SIG-M5 treated with dmso at 0.1 percent for 504 hours (cell line): Measurements from ENCODE around the gene RPL39L.
"Not testable (repeated sequence)": the region's sequence is repeated elsewhere in the genome, so short reads cannot be mapped to it uniquely, and the experiment has no call there.

Experiments
- DNase-seq: peaks from one replicate; lab custom pipeline; 2025; ENCODE audit not compliant: unreplicated experiment; lab: John Stamatoyannopoulos, UW

Gene RPL39L

GRCh38 chr3:187139895-187140253 is 578 bp upstream of the RPL39L start:
- no peak for DNase-seq

DNA sequence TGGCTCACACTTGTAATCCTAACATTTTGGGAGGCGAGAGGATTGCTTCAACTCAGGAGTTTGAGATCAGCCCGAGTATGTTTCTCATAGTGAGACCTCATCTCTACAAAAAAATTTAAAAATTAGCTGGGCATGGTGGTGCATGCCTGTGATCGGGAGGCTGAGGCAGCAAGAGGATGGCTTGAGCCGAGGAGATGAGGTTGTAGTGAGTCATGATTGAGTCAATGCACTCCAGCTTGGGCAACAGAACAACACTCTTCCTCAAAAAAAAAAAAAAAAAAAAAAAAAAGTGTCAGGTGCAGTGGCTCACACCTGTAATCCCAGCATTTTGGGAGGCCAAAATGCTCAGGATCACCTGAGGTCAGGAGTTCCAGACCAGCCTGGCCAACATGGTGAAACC is 2.4 kb downstream of the RPL39L start:
- peak; percentile 20 for DNase-seq

- no peak for DNase-seq
These were observed 3.0 kb downstream of the RPL39L start for GRCh38 chr3:187136337-187136736.

- not testable (repeated sequence) for DNase-seq
These were observed 4.1 kb downstream of the RPL39L start for GRCh38 chr3:187135172-187135690.

DNA sequence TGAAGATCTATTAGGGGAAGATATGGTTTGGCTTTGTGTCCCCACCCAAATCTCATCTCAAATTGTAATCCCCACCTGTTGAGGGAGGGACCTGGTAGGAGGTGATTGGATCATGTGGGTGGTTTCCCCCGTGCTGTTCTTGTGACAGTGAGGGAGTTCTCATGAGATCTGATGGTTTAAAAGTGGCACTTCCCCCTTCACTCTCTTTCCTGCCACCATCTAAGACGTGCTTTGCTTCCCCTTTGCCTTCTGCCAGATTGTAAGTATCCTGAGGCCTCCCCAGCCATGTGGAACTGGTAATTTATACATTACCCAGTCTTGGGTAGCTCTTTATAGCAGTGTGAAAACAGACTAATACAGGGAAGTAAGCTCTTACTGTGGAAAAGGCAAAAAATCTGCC is 6.1 kb downstream of the RPL39L start:
- DNase-seq: not testable (repeated sequence)

DNA sequence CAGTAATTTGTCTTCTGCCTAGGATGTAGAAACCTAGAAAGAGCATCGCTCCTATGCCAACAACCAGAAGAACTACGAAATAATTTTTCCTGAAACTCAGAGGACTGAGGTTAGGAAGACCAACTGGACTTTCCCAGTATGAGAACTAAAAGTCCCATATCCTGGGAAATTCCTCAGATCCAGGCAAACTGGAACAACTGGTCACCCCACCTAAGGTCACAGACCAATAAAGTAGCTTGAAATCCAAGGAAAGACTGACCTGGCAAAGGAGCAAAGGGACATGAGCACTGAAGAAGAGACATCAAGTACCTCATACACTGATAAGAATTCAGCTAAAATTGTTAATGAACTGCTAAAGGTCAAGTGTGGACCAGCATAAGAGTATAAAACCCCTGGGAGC is 6.6 kb downstream of the RPL39L start:
- DNase-seq: no peak

GRCh38 chr3:187131981-187132380 is 7.3 kb downstream of the RPL39L start:
- DNase-seq: no peak

DNA sequence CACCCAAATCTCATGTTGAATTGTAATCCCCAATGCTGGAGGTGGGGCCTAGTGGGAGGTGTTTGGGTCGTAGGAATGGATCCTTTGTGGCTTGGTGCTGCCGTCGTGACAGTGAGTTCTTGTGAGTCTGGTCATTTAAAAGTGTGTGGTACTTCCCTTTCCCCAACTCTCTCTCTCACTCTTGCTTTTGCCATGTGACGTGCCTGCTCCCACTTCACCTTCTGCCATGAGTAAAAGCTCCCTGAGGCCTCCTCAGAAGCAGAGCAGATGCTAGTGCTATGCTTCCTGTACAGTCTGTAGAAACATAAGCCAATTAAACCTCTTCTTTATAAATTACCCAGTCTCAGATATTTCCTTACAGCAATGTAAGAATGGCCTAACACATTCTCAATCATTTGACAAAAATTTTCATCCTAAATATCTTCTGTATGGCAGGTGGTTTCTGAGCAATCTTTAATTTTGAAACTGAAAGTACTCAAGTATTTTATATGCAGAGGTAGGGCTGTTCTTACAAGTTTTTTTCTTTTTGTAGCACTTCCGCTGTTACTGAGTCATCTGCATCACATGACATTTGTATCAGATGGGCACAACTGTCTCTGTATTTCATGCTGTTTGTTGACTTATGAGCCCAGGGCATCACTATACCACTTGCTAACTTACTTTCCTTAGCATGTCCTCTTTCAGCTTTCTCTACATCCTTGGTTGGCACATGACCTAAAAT is 8.8 kb downstream of the RPL39L start:
- no peak for DNase-seq

DNA sequence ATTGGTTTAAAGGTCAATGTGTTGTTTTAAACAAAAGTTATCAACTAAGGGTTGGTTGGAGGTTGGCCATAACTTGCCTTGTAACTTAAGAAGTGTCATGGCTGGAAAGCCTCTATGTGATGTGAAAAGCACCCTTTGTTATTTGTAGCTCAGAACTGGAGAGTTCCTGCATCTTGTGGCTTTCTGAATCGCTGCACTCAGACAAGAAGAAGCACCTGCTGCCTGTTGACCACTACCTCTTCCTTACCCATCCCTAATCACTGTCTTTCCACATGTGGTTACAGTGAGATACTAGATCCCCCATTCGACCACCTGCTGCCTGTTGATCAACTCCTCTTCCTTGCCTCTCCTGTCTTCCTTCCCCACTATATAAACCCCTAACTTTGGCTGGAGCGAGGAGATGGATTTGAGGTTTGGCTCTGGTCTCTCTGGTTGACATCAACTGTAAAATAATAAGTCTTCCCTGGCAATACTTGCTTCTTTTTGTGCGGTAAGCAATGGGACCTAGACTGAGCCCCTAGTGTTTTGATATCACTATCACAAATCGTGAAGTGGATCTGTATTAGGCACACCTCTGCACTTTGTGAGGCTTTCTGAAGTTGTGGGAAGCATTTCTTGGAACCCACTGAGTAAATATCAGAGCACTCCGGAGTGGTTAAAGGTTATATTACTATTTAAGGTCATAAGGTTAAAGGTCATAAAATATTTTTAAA is 13.8 kb downstream of the RPL39L start:
- DNase-seq: no peak

GRCh38 chr3:187122261-187122660 is 17.0 kb downstream of the RPL39L start:
- DNase-seq: no peak

DNA sequence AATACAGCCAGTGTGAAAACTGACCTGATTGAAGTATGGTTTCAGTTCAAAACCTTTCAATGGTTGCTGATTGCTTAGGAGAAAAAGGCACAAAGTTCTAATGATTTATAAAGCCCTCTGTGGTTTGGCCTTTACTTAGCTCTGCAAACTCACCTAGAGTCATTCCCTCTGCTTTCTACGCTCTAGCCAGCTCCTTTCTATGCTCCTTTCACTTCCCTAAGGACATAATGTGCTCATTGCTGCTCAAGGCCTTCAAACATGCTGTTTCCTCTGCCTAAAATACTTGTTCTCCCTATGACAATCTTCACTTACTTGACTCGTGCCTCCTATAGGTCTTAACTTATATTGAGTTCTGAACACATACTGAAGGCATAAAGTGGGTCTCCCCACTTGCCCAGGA is 19.0 kb downstream of the RPL39L start:
- no peak for DNase-seq

GRCh38 chr3:187114511-187114910 is 24.8 kb downstream of the RPL39L start:
- DNase-seq: no peak

- peak; percentile 25 for DNase-seq
These were observed 26.1 kb downstream of the RPL39L start for GRCh38 chr3:187112934-187113793.

DNA sequence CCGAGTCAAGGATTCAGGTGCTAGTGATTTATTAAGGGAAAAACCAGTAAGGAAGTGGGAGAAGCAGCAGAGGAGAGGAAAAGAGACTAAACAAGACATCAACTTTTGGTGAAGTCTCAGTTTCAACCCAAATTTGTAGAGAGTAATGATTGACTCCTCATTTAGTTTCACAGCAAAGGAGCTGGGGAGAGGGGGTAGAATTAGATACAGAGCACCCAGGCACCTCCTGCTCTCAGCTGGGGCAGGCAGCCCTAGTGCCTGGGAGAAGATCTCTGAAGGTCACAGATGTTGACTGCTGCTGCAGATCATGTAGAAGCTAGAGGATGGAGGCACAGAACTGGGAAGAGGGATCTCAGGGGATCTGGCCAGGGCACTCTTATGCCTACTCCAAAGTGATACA is 29.1 kb downstream of the RPL39L start:
- DNase-seq: no peak

GRCh38 chr3:187107989-187108388 is 31.3 kb downstream of the RPL39L start:
- DNase-seq: no peak

DNA sequence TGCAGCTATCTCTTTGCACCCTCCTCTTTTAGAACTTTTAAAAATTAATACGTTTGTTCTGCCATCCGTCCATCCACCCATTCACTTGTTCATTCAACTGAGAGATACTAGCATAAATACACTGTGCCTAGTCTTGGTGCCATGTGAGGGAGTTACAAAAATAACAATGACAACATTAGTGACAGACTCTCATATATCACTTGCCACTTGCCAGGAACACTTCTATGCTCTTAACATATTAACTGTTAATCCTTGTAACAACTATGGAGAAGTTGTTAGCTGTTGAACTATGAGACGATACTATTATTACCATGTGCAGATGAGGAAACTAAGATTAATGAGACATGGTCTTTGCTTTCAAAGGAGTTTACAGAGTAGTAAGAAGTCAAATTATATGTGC is 33.6 kb downstream of the RPL39L start:
- DNase-seq: no peak

GRCh38 chr3:187104933-187105332 is 34.4 kb downstream of the RPL39L start:
- DNase-seq: no peak

- no peak for DNase-seq
These were observed 35.0 kb downstream of the RPL39L start for GRCh38 chr3:187104342-187104741.

- no peak for DNase-seq
These were observed 36.0 kb downstream of the RPL39L start for GRCh38 chr3:187103251-187103650.

GRCh38 chr3:187102073-187102634 is 37.1 kb downstream of the RPL39L start:
- DNase-seq: no peak
